Sigmoid colon (tissue), 7 donors: ENCODE measurements around the gene SPIRE1. TPM values are rescaled to one million over a fixed set of nuclear protein-coding genes. Genes with fewer than 3 reads are reported as not detected.

Source experiments
- DNase-seq: peaks from one replicate; pipeline ENCODE4 v3.0.0-alpha.2; 2019
- H3K27ac ChIP-seq, 4 donors: fragments of 200-600 bp; sonication (generic); one replicate each; pipeline ENCODE4 v1.5.1; 2016 to 2019; ENCODE audit warnings: mild to moderate bottlenecking in 1 of 4
- H3K27me3 ChIP-seq, 3 donors: fragments of 200-600 bp; sonication (generic); one replicate each; pipeline ENCODE4 v1.5.1; 2019; ENCODE audit warnings: mild to moderate bottlenecking in 1 of 3
- H3K36me3 ChIP-seq, 4 donors: fragments of 200-600 bp; sonication (generic); one replicate each; pipeline ENCODE4 v1.5.1; 2016 to 2019
- H3K4me1 ChIP-seq, 4 donors: fragments of 200-600 bp; sonication (generic); one replicate each; pipeline ENCODE4 v1.5.1; 2017 to 2019
- H3K4me3 ChIP-seq, 4 donors: fragments of 200-600 bp; sonication (generic); one replicate each; pipeline ENCODE4 v1.5.1; 2017 to 2019; ENCODE audit warnings: mild to moderate bottlenecking in 2 of 4, moderate library complexity in 1 of 4
- H3K9me3 ChIP-seq, 4 donors: fragments of 200-600 bp in 3 of 4; sonication (generic) in 3 of 4; one replicate each; pipeline versions ENCODE4 v1.5.1 to v1.6.1; 2013 to 2019
- CTCF ChIP-seq, 4 experiments: fragments of 450-650 bp in 3 of 4; fragments of 200-600 bp in 1 of 4; IDR thresholded peaks; one replicate each; pipeline ENCODE4 v1.5.1; 2016 to 2019; ENCODE audit warnings: antibody characterized with exemption in 4 of 4, mild to moderate bottlenecking in 3 of 4, moderate library complexity in 2 of 4
- EP300 ChIP-seq, 4 donors: sonication (generic); formaldehyde crosslinking; IDR thresholded peaks; one replicate each; pipeline ENCODE4 v1.6.1; 2017; ENCODE audit warnings: antibody characterized with exemption in 4 of 4
- POLR2A ChIP-seq, 2 donors: fragments of 450-650 bp; IDR thresholded peaks; one replicate each; pipeline ENCODE4 v1.6.1; 2016; ENCODE audit warnings: antibody characterized with exemption in 2 of 2, mild to moderate bottlenecking in 2 of 2, moderate library complexity in 2 of 2
- POLR2AphosphoS5 ChIP-seq, 4 donors: sonication (generic); formaldehyde crosslinking; IDR thresholded peaks; one replicate each; pipeline ENCODE4 v1.6.1; 2017; ENCODE audit warnings: antibody characterized with exemption in 4 of 4
- WGBS, 2 donors: extraction: QIAGEN DNeasy Blood & Tissue Kit; methylation state at CpG; one replicate each; pipeline ENCODE4 v1.1.7; 2013; 5-methylcytosine and 5-hydroxymethylcytosine counted together
- intact Hi-C: fragments of 100-400 bp; cut with DNase I; formaldehyde crosslinking; loops from one replicate; pipeline ENCODE4 v1.15.1; 2023
- polyA plus RNA-seq, 3 donors: library from polyadenylated mRNA; stranded (reverse); fragments of 200-250 nt; gene quantifications; one replicate each; pipeline ENCODE4 v1.2.3, GENCODE V29; 2013
- total RNA-seq, 4 donors: library from RNA; depleted of rRNA; stranded (reverse); fragments of >200 nt; gene quantifications; one replicate each; pipeline ENCODE4 v1.1.0, GENCODE V29; 2016
- donor health status: healthy with polysubstance abuse.
- donor health status: Bipolar disorder and iron deficiency.
- donor health status: healthy.

The SPIRE1 gene
- total and polyA plus RNA-seq, 7 donors = 2.1 to 31.6 (median 22.7) TPM

- Histone ChIP-seq H3K36me3 (no peaks in the 10 kb centered on the region), H3K27ac (peak overlapping the region in 1 of 4 donors; percentile 50), H3K4me1 (peaks cover 0 to 16% (median 10%) of the 10 kb centered on the region in 4 donors), H3K9me3 (no peaks in the 10 kb centered on the region), H3K4me3 (no peak overlapping the region), H3K27me3 (no peaks in the 10 kb centered on the region)
- 61 to 69% methylated on average over 6 of the region's 6 CpGs for WGBS, 2 donors
- TF ChIP-seq POLR2A (IDR thresholded peaks at IDR 0.05) = no peak
- TF ChIP-seq POLR2AphosphoS5 (IDR thresholded peaks at IDR 0.05) = peak in 1 of 4 donors; percentile 15
- intact Hi-C loops = loop anchor here (10.0 kb wide), 1 partner anchor 541 kb away; the partner anchor contains the start of gene SEH1L
- no peak for DNase-seq
Measured at GRCh38 chr18:12403601-12404506, 254.1 kb downstream of the SPIRE1 start.

- Histone ChIP-seq H3K27me3 (no peaks in the 10 kb centered on the region), H3K36me3 (no peaks in the 10 kb centered on the region), H3K9me3 (no peaks in the 10 kb centered on the region), H3K27ac (no peak overlapping the region), H3K4me3 (no peak overlapping the region), H3K4me1 (peaks cover 0 to 2% (median under 1%) of the 10 kb centered on the region in 4 donors)
- intact Hi-C loops = loop anchor here (10.0 kb wide), 1 partner anchor 543 kb away; the partner anchor contains the start of gene SEH1L
- no peak for TF ChIP-seq CTCF (IDR thresholded peaks at IDR 0.05)
- TF ChIP-seq POLR2AphosphoS5 (IDR thresholded peaks at IDR 0.05) = no peak
- TF ChIP-seq EP300 (IDR thresholded peaks at IDR 0.05) = no peak
- no peak for TF ChIP-seq POLR2A (IDR thresholded peaks at IDR 0.05)
- peak; percentile 49 for DNase-seq
- 20 to 65% methylated on average over 9 of the region's 9 CpGs for WGBS, 2 donors
Measured at GRCh38 chr18:12401881-12402280, 256.0 kb downstream of the SPIRE1 start.

GRCh38 chr18:12399231-12399630 lies 258.7 kb downstream of the SPIRE1 start:
- Histone ChIP-seq H3K36me3 (no peaks in the 10 kb centered on the region), H3K9me3 (no peaks in the 10 kb centered on the region), H3K4me3 (no peak overlapping the region), H3K27me3 (no peaks in the 10 kb centered on the region), H3K4me1 (no peaks in the 10 kb centered on the region), H3K27ac (no peak overlapping the region)
- TF ChIP-seq CTCF (IDR thresholded peaks at IDR 0.05) = no peak
- TF ChIP-seq POLR2A (IDR thresholded peaks at IDR 0.05) = no peak
- no peak for TF ChIP-seq EP300 (IDR thresholded peaks at IDR 0.05)
- TF ChIP-seq POLR2AphosphoS5 (IDR thresholded peaks at IDR 0.05) = no peak
- WGBS, 2 donors = 91 to 92% methylated on average over 5 of the region's 5 CpGs
- DNase-seq = no peak
- intact Hi-C loops = no loop called here

- Histone ChIP-seq H3K9me3 (no peaks in the 10 kb centered on the region), H3K36me3 (no peaks in the 10 kb centered on the region), H3K27ac (no peak overlapping the region), H3K4me1 (no peaks in the 10 kb centered on the region), H3K27me3 (no peaks in the 10 kb centered on the region), H3K4me3 (no peak overlapping the region)
- intact Hi-C loops = no loop called here
- 91 to 92% methylated on average over 5 of the region's 5 CpGs for WGBS, 2 donors
- TF ChIP-seq CTCF (IDR thresholded peaks at IDR 0.05) (no peak), POLR2A (IDR thresholded peaks at IDR 0.05) (no peak), POLR2AphosphoS5 (IDR thresholded peaks at IDR 0.05) (no peak), EP300 (IDR thresholded peaks at IDR 0.05) (no peak)
- no peak for DNase-seq
Measured at GRCh38 chr18:12398625-12399024, 259.3 kb downstream of the SPIRE1 start.

GRCh38 chr18:12397793-12398192 lies 260.1 kb downstream of the SPIRE1 start:
- intact Hi-C loops = no loop called here
- DNase-seq = peak; percentile 38
- no peak overlapping the region for H3K27ac ChIP-seq
- TF ChIP-seq CTCF (IDR thresholded peaks at IDR 0.05) (no peak), EP300 (IDR thresholded peaks at IDR 0.05) (no peak), POLR2A (IDR thresholded peaks at IDR 0.05) (no peak), POLR2AphosphoS5 (IDR thresholded peaks at IDR 0.05) (no peak)
- WGBS, 2 donors = 92 to 95% methylated on average over 6 of the region's 6 CpGs
- H3K27me3 ChIP-seq = no peaks in the 10 kb centered on the region
- no peak overlapping the region for H3K4me3 ChIP-seq
- no peaks in the 10 kb centered on the region for H3K4me1 ChIP-seq
- no peaks in the 10 kb centered on the region for H3K36me3 ChIP-seq
- H3K9me3 ChIP-seq = no peaks in the 10 kb centered on the region
